MCF 10A (cell line): Measurements from ENCODE around the gene IQCK. TPM values are rescaled to one million over a fixed set of nuclear protein-coding genes. Genes with fewer than 3 reads are reported as not detected.

ENCODE experiments used
- BruUV-seq: library from RNA; stranded (reverse); fragments of 400-500 nt; replicated peaks from 2 replicates; lab custom pipeline; 2021; lab: Mats Ljungman, UMichigan
- CTCF ChIA-PET: fragments of 300-600 bp; sonication (Branson Sonifier 250); formaldehyde crosslinking; extraction: SDS; loops from one replicate; lab custom pipeline; 2021; ENCODE audit warnings: antibody characterized with exemption, inconsistent platforms; lab: Yijun Ruan, JAX
- POLR2A ChIA-PET: fragments of 300-600, 350-650 bp; sonication (Branson Sonifier 250); formaldehyde crosslinking; extraction: SDS; loops from one replicate; lab custom pipeline; 2020; ENCODE audit warnings: antibody characterized with exemption, inconsistent platforms; lab: Yijun Ruan, JAX
- DNase-seq: peaks from one replicate; pipeline ENCODE4 v3.0.0-alpha.2; 2018; ENCODE audit not compliant: unreplicated experiment
- H3K27ac Mint-ChIP-seq: one replicate; pipeline ENCODE4 v1.8.0; 2022; ENCODE audit warnings: mild to moderate bottlenecking, low read depth, mixed read lengths; ENCODE audit not compliant: unreplicated experiment
- H3K27me3 Mint-ChIP-seq: one replicate; pipeline ENCODE4 v1.8.0; 2022; ENCODE audit warnings: mixed read lengths; ENCODE audit not compliant: insufficient read depth, unreplicated experiment
- H3K36me3 Mint-ChIP-seq: one replicate; pipeline ENCODE4 v1.8.0; 2022; ENCODE audit warnings: mild to moderate bottlenecking, moderate library complexity, mixed read lengths; ENCODE audit not compliant: insufficient read depth, unreplicated experiment
- H3K4me1 Mint-ChIP-seq: one replicate; pipeline ENCODE4 v1.8.0; 2022; ENCODE audit warnings: mixed read lengths; ENCODE audit not compliant: insufficient read depth, unreplicated experiment
- H3K4me3 Mint-ChIP-seq: one replicate; pipeline ENCODE4 v1.8.0; 2022; ENCODE audit warnings: mild to moderate bottlenecking, moderate library complexity, mixed read lengths; ENCODE audit not compliant: unreplicated experiment
- H3K9me3 Mint-ChIP-seq: one replicate; pipeline ENCODE4 v1.8.0; 2022; ENCODE audit warnings: mixed read lengths; ENCODE audit not compliant: unreplicated experiment
- intact Hi-C: fragments of 100-400 bp; cut with micrococcal nuclease; formaldehyde crosslinking; loops from 2 replicates; pipeline ENCODE4 v1.14.1; 2022
- total RNA-seq: library from RNA; stranded (reverse); gene quantifications from 2 replicates; pipeline ENCODE4 v1.2.3, GENCODE V29; 2022
- TF ChIP-seq, protein P1 (sequence below): fragments of 200-600 bp; IDR thresholded peaks from one replicate; pipeline ENCODE4 v1.8.0; 2022; ENCODE audit warnings: antibody characterized with exemption, mild to moderate bottlenecking; ENCODE audit not compliant: unreplicated experiment

Gene IQCK
- total RNA-seq, 1 experiment from 2014 or later = 5.9 TPM

DNA sequence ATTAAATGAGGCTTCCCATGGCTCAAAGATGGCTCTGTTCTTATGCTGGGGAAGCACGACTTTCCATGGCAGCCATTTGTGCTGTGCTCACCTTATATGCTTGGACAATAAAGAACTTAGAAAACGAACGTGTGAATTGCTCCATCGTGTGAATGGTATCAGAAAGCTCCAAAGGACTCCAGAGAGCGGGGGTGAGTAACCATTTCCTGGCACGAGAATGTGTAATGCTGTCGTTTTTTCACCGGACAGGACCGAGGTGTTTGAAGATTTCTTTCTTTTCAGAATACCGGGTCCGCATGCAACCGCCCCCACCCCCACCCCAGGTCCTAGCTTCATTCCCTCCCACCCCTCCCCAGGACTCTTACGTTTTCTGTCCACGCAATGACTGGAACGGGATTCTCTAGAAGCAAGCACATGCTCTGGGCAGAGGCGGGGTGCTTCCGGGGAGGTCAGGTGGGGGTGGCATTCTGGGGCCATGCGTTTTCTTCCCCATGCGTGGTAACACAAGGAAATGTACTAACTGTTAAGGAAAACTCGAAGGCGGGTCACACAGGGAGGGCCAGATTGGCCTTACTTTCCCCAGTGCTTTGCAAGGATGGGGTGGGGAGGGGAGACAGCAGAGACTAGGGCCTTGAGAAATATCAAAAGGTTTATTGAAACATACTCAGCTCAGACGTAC, 140.4 kb downstream of the IQCK start:
- no TSS peak for BruUV-seq
- H3K27me3 Mint-ChIP-seq = no peaks in the 10 kb centered on the region
- no peaks in the 10 kb centered on the region for H3K9me3 Mint-ChIP-seq
- no peak overlapping the region for H3K27ac Mint-ChIP-seq
- DNase-seq = no peak
- ChIA-PET CTCF (interaction anchor here (0.6 to 1.6 kb wide), 4 partner anchors 49 to 1105 kb away, joined by 3 to 4 read pairs (median 3); no protein-coding TSS in a partner anchor), POLR2A (no interaction called here)
- TF ChIP-seq, protein P1, sequence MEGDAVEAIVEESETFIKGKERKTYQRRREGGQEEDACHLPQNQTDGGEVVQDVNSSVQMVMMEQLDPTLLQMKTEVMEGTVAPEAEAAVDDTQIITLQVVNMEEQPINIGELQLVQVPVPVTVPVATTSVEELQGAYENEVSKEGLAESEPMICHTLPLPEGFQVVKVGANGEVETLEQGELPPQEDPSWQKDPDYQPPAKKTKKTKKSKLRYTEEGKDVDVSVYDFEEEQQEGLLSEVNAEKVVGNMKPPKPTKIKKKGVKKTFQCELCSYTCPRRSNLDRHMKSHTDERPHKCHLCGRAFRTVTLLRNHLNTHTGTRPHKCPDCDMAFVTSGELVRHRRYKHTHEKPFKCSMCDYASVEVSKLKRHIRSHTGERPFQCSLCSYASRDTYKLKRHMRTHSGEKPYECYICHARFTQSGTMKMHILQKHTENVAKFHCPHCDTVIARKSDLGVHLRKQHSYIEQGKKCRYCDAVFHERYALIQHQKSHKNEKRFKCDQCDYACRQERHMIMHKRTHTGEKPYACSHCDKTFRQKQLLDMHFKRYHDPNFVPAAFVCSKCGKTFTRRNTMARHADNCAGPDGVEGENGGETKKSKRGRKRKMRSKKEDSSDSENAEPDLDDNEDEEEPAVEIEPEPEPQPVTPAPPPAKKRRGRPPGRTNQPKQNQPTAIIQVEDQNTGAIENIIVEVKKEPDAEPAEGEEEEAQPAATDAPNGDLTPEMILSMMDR = no peak
- no peaks in the 10 kb centered on the region for H3K36me3 Mint-ChIP-seq
- no peak overlapping the region for H3K4me3 Mint-ChIP-seq
- intact Hi-C loops = no loop called here
- no peaks in the 10 kb centered on the region for H3K4me1 Mint-ChIP-seq

- ChIA-PET CTCF (interaction anchor here (0.6 to 1.6 kb wide), 2 partner anchors 107 to 275 kb away, joined by 3 to 4 read pairs; no protein-coding TSS in a partner anchor), POLR2A (no interaction called here)
- TF ChIP-seq, protein P1 = no peak
- DNase-seq = no peak
- Mint-ChIP-seq H3K4me1 (no peaks in the 10 kb centered on the region), H3K4me3 (no peak overlapping the region), H3K27ac (no peak overlapping the region), H3K36me3 (no peaks in the 10 kb centered on the region), H3K9me3 (no peaks in the 10 kb centered on the region), H3K27me3 (no peaks in the 10 kb centered on the region)
- intact Hi-C loops = no loop called here
- BruUV-seq = no TSS peak
Measured at GRCh38 chr16:19859166-19859565, 141.1 kb downstream of the IQCK start.

GRCh38 chr16:19859603-19860002, 141.5 kb downstream of the IQCK start:
- Mint-ChIP-seq H3K4me1 (no peaks in the 10 kb centered on the region), H3K4me3 (no peak overlapping the region)
- POLR2A ChIA-PET = no interaction called here

More at GRCh38 chr16:19859603-19860002, 141.5 kb downstream of the IQCK start:
- Mint-ChIP-seq H3K9me3 (no peaks in the 10 kb centered on the region), H3K27ac (no peak overlapping the region), H3K36me3 (no peaks in the 10 kb centered on the region), H3K27me3 (no peaks in the 10 kb centered on the region)
- DNase-seq = no peak
- TF ChIP-seq, protein P1 = no peak
- BruUV-seq = no TSS peak
- CTCF ChIA-PET = interaction anchor here (0.5 to 1.6 kb wide), 4 partner anchors 15 to 464 kb away, joined by 3 to 4 read pairs (median 4); no protein-coding TSS in a partner anchor
- intact Hi-C loops = no loop called here
